GM23248 (cell line): ENCODE results near the gene ACTA1.
"Not testable (repeated sequence)": the region's sequence is repeated elsewhere in the genome, so short reads cannot be mapped to it uniquely, and the experiment has no call there.

Experiments
- EZH2 ChIP-seq: fragments of 200-600 bp; sonication (generic); IDR thresholded peaks from 2 replicates; pipeline ENCODE4 v1.6.1; 2018; ENCODE audit warnings: antibody characterized with exemption, mild to moderate bottlenecking; ENCODE audit not compliant: insufficient read depth, poor library complexity, severe bottlenecking
- EZH2phosphoT487 ChIP-seq: fragments of 200-600 bp; sonication (generic); IDR thresholded peaks from 2 replicates; pipeline ENCODE4 v1.6.1; 2018; ENCODE audit warnings: antibody characterized with exemption, moderate library complexity, mild to moderate bottlenecking, low read depth; ENCODE audit not compliant: insufficient read depth

- not testable (repeated sequence) for TF ChIP-seq EZH2phosphoT487, EZH2
These were observed 21.1 kb downstream of the ACTA1 start for GRCh38 chr1:229412810-229413209.
